HG03469 (cell line): ENCODE data around the gene DPH1.

Experiments
- ATAC-seq: cut with Tn5 transposase; IDR thresholded peaks from one replicate; pipeline ENCODE4 v1.9.1; 2021; ENCODE audit warnings: mild to moderate bottlenecking, moderate library complexity, moderate number of reproducible peaks; ENCODE audit not compliant: unreplicated experiment

Gene DPH1

GRCh38 chr17:2048805-2049204 is 18.9 kb downstream of the DPH1 start:
- ATAC-seq, result no peak

GRCh38 chr17:2049333-2050299 is 19.7 kb downstream of the DPH1 start:
- ATAC-seq, result peak; percentile 32

- no peak for ATAC-seq
Observed at GRCh38 chr17:2050300-2051060, 20.5 kb downstream of the DPH1 start.

GRCh38 chr17:2051061-2051932 is 21.3 kb downstream of the DPH1 start:
- ATAC-seq, result no peak

GRCh38 chr17:2051933-2052559 is 22.1 kb downstream of the DPH1 start:
- no peak for ATAC-seq

GRCh38 chr17:2053380-2054261 is 23.7 kb downstream of the DPH1 start:
- no peak for ATAC-seq

GRCh38 chr17:2054262-2054511 is 24.2 kb downstream of the DPH1 start:
- no peak for ATAC-seq

GRCh38 chr17:2054512-2055291 is 24.7 kb downstream of the DPH1 start, which contains the start of gene HIC1:
HIC1 (plus strand) TSS chr17:2055103; CDS start chr17:2056691, 1,588 bp downstream.
- ATAC-seq, result peak; percentile 30

GRCh38 chr17:2055292-2056205 is 25.6 kb downstream of the DPH1 start:
- ATAC-seq, result no peak

GRCh38 chr17:2056206-2057174 is 26.5 kb downstream of the DPH1 start:
- no peak for ATAC-seq

GRCh38 chr17:2057175-2057759 is 27.3 kb downstream of the DPH1 start:
- no peak for ATAC-seq

- ATAC-seq, result no peak
Observed at GRCh38 chr17:2057760-2058585, 28.0 kb downstream of the DPH1 start.

GRCh38 chr17:2058586-2059546 is 28.9 kb downstream of the DPH1 start:
- ATAC-seq, result no peak
